IPS-NIHi11 (cell line): ENCODE measurements around the gene MAP3K5.

Experiments used
- DNase-seq: peaks from one replicate; pipeline ENCODE4 v3.0.0; 2012; ENCODE audit warnings: mixed read lengths, low spot score

The MAP3K5 gene

GRCh38 chr6:136571065-136571464 is 221.2 kb downstream of the MAP3K5 start:
- no peak for DNase-seq

- no peak for DNase-seq
These were observed 224.1 kb downstream of the MAP3K5 start for GRCh38 chr6:136568129-136568528.

GRCh38 chr6:136567688-136568087 is 224.6 kb downstream of the MAP3K5 start:
- DNase-seq = no peak

- DNase-seq = no peak
These were observed 225.4 kb downstream of the MAP3K5 start for GRCh38 chr6:136566851-136567250.

- DNase-seq = no peak
These were observed 226.2 kb downstream of the MAP3K5 start for GRCh38 chr6:136566007-136566487.

GRCh38 chr6:136564180-136564579 is 228.1 kb downstream of the MAP3K5 start:
- DNase-seq = no peak

GRCh38 chr6:136563386-136564152 is 228.7 kb downstream of the MAP3K5 start:
- DNase-seq = no peak

- DNase-seq = no peak
These were observed 230.1 kb downstream of the MAP3K5 start for GRCh38 chr6:136562211-136562610.

- no peak for DNase-seq
These were observed 239.0 kb downstream of the MAP3K5 start for GRCh38 chr6:136553166-136553787.

- DNase-seq = no peak
These were observed 240.2 kb downstream of the MAP3K5 start for GRCh38 chr6:136552054-136552453.

GRCh38 chr6:136551103-136551502 is 241.2 kb downstream of the MAP3K5 start:
- DNase-seq = no peak

GRCh38 chr6:136550330-136551071 is 241.8 kb downstream of the MAP3K5 start, which contains the start of gene MAP7:
Gene MAP7, minus strand, starts transcription at chr6:136550422. Its CDS starts 14 bp downstream, at chr6:136550408.
- DNase-seq = peak; percentile 96

- peak; percentile 83 for DNase-seq
These were observed 242.3 kb downstream of the MAP3K5 start for GRCh38 chr6:136550045-136550329.

GRCh38 chr6:136549300-136550044 is 242.8 kb downstream of the MAP3K5 start:
- peak; percentile 27 for DNase-seq

GRCh38 chr6:136548582-136549299 is 243.5 kb downstream of the MAP3K5 start:
- no peak for DNase-seq

- no peak for DNase-seq
These were observed 244.4 kb downstream of the MAP3K5 start for GRCh38 chr6:136547871-136548270.

GRCh38 chr6:136547336-136547735 is 244.9 kb downstream of the MAP3K5 start:
- no peak for DNase-seq

- DNase-seq = no peak
These were observed 245.9 kb downstream of the MAP3K5 start for GRCh38 chr6:136546331-136546730.

GRCh38 chr6:136544326-136544725 is 248.0 kb downstream of the MAP3K5 start:
- DNase-seq = no peak

GRCh38 chr6:136541395-136541794 is 250.9 kb downstream of the MAP3K5 start:
- DNase-seq = no peak

GRCh38 chr6:136539967-136540652 is 252.2 kb downstream of the MAP3K5 start:
- DNase-seq = no peak
